ENCODE measurements around the gene WIF1. TPM values are rescaled to one million over a fixed set of nuclear protein-coding genes. Genes with fewer than 3 reads are reported as not detected.

Gene WIF1
- polyA plus RNA-seq, 1 donor (not counting 4 experiments of a cell fraction or from before 2014, with no cell fraction given): not detected

- FAIRE-seq: no peak
- H3K27me3 ChIP-seq (ENCODE audit: control insufficient read depth, extremely low read depth, insufficient read depth, low read length): peaks cover 11% of the 10 kb centered on the region
- H4K20me1 ChIP-seq (ENCODE audit: control insufficient read depth, extremely low read depth, insufficient read depth, low read length): no peaks in the 10 kb centered on the region
These were observed 96.0 kb downstream of the WIF1 start for GRCh38 chr12:65025136-65025535.

GRCh38 chr12:65023485-65023884 is 97.6 kb downstream of the WIF1 start:
- no peak overlapping the region for H3K4me3 ChIP-seq (ENCODE audit: control insufficient read depth in 2 of 3, extremely low read depth in 1 of 3, insufficient read depth in 2 of 3, low read depth in 1 of 3, low read length in 3 of 3)
- H2AFZ ChIP-seq (ENCODE audit: control insufficient read depth, low read length): no peak overlapping the region
- H3K9ac ChIP-seq (ENCODE audit: control insufficient read depth, extremely low read depth, insufficient read depth, low read length): no peak overlapping the region
- H3K27me3 ChIP-seq (ENCODE audit: control insufficient read depth, extremely low read depth, insufficient read depth, low read length): peaks cover 11% of the 10 kb centered on the region
- no peaks in the 10 kb centered on the region for H4K20me1 ChIP-seq (ENCODE audit: control insufficient read depth, extremely low read depth, insufficient read depth, low read length)
- H3K9me1 ChIP-seq (ENCODE audit: control insufficient read depth, extremely low read depth, insufficient read depth, low read length): no peaks in the 10 kb centered on the region
- H3K9me3 ChIP-seq (ENCODE audit: control insufficient read depth, low read depth, low read length): no peaks in the 10 kb centered on the region
- FAIRE-seq (no peak), DNase-seq (ENCODE audit: low read depth, low spot score) (no peak)
- H3K4me2 ChIP-seq (ENCODE audit: control insufficient read depth, extremely low read depth, insufficient read depth, low read depth, low read length): no peak overlapping the region
- no peak overlapping the region for H3K27ac ChIP-seq (ENCODE audit: control insufficient read depth, insufficient read depth, low read length)
- dilution Hi-C loops (cut with MboI; ENCODE audit: extremely low pct_ligation_motif_present, low sequenced_read_pairs): no loop called here
- TF ChIP-seq EZH2 (IDR thresholded peaks at IDR 0.05; ENCODE audit: low read length) (no peak), CTCF (optimal IDR thresholded peaks at IDR 0.05 in 1 of 3, IDR thresholded peaks at IDR 0.05 in 1 of 3, conservative IDR thresholded peaks at IDR 0.05 in 1 of 3; ENCODE audit: extremely low read depth in 1 of 3, insufficient read depth in 2 of 3, low read length in 3 of 3) (no peak)
- H3K36me3 ChIP-seq (ENCODE audit: control insufficient read depth in 2 of 2, extremely low read depth in 1 of 2, insufficient read depth in 2 of 2, low read length in 2 of 2): no peaks in the 10 kb centered on the region
- no peaks in the 10 kb centered on the region for H3K4me1 ChIP-seq (ENCODE audit: control insufficient read depth, extremely low read depth, insufficient read depth, low read length)
- H3K79me2 ChIP-seq (ENCODE audit: control insufficient read depth, insufficient read depth, low read length): no peaks in the 10 kb centered on the region

More at GRCh38 chr12:65025136-65025535, 96.0 kb downstream of the WIF1 start:
- H3K4me3 ChIP-seq (ENCODE audit: control insufficient read depth in 2 of 3, extremely low read depth in 1 of 3, insufficient read depth in 2 of 3, low read depth in 1 of 3, low read length in 3 of 3): no peak overlapping the region
- H3K27ac ChIP-seq (ENCODE audit: control insufficient read depth, insufficient read depth, low read length): no peak overlapping the region
- no peaks in the 10 kb centered on the region for H3K36me3 ChIP-seq (ENCODE audit: control insufficient read depth in 2 of 2, extremely low read depth in 1 of 2, insufficient read depth in 2 of 2, low read length in 2 of 2)
- H3K9me1 ChIP-seq (ENCODE audit: control insufficient read depth, extremely low read depth, insufficient read depth, low read length): no peaks in the 10 kb centered on the region
- no peak overlapping the region for H2AFZ ChIP-seq (ENCODE audit: control insufficient read depth, low read length)
- H3K4me1 ChIP-seq (ENCODE audit: control insufficient read depth, extremely low read depth, insufficient read depth, low read length): no peaks in the 10 kb centered on the region
- dilution Hi-C loops (cut with MboI; ENCODE audit: extremely low pct_ligation_motif_present, low sequenced_read_pairs): no loop called here
- H3K4me2 ChIP-seq (ENCODE audit: control insufficient read depth, extremely low read depth, insufficient read depth, low read depth, low read length): no peak overlapping the region
- H3K9ac ChIP-seq (ENCODE audit: control insufficient read depth, extremely low read depth, insufficient read depth, low read length): no peak overlapping the region
- H3K79me2 ChIP-seq (ENCODE audit: control insufficient read depth, insufficient read depth, low read length): no peaks in the 10 kb centered on the region
- no peak for TF ChIP-seq EZH2 (IDR thresholded peaks at IDR 0.05; ENCODE audit: low read length)
- no peak for TF ChIP-seq CTCF (optimal IDR thresholded peaks at IDR 0.05 in 1 of 3, IDR thresholded peaks at IDR 0.05 in 1 of 3, conservative IDR thresholded peaks at IDR 0.05 in 1 of 3; ENCODE audit: extremely low read depth in 1 of 3, insufficient read depth in 2 of 3, low read length in 3 of 3)
- H3K9me3 ChIP-seq (ENCODE audit: control insufficient read depth, low read depth, low read length): no peaks in the 10 kb centered on the region
- no peak for DNase-seq (ENCODE audit: low read depth, low spot score)

Measured in keratinocyte (primary cell).